ENCODE results near the gene TWIST2.

Gene TWIST2

GRCh38 chr2:238943338-238944067 lies 95.6 kb downstream of the TWIST2 start:
- peak; percentile 33 for DNase-seq

GRCh38 chr2:238945433-238946150 lies 97.7 kb downstream of the TWIST2 start:
- DNase-seq = peak; percentile 48

- peak; percentile 47 for DNase-seq
Observed at GRCh38 chr2:238946318-238947242, 98.7 kb downstream of the TWIST2 start.

- DNase-seq = peak; percentile 47
Observed at GRCh38 chr2:238947243-238947760, 99.4 kb downstream of the TWIST2 start.

GRCh38 chr2:238947920-238948710 lies 100.2 kb downstream of the TWIST2 start:
- peak; percentile 35 for DNase-seq

- peak; percentile 24 for DNase-seq
Observed at GRCh38 chr2:238948765-238949641, 101.1 kb downstream of the TWIST2 start.

- peak; percentile 43 for DNase-seq
Observed at GRCh38 chr2:238949710-238950345, 101.9 kb downstream of the TWIST2 start.

GRCh38 chr2:238950551-238950950 lies 102.7 kb downstream of the TWIST2 start:
- peak; percentile 40 for DNase-seq

GRCh38 chr2:238952261-238952919 lies 104.5 kb downstream of the TWIST2 start:
- no peak for DNase-seq

- no peak for DNase-seq
Observed at GRCh38 chr2:238954841-238955591, 107.1 kb downstream of the TWIST2 start.

GRCh38 chr2:238955648-238956531 lies 108.0 kb downstream of the TWIST2 start:
- no peak for DNase-seq

- no peak for DNase-seq
Observed at GRCh38 chr2:238956676-238957075, 108.8 kb downstream of the TWIST2 start.

Data from activated CD8-positive, alpha-beta memory T cell treated with anti-CD3 and anti-CD28 coated beads for 24 hours (primary cell).